GM12892 (cell line): ENCODE measurements around the gene DRC7.

Experiments
- POLR2A ChIP-seq: IDR thresholded peaks from 2 replicates; pipeline ENCODE4 v1.6.1; 2011; ENCODE audit warnings: low read depth, low read length, control low read depth
- POLR2AphosphoS5 ChIP-seq: IDR thresholded peaks from 2 replicates; pipeline ENCODE4 v1.6.1; 2011; ENCODE audit warnings: low read depth, low read length, control low read depth
- TAF1 ChIP-seq: IDR thresholded peaks from 2 replicates; pipeline ENCODE4 v1.6.1; 2011; ENCODE audit warnings: low read depth, mild to moderate bottlenecking, control low read depth, low read length, borderline replicate concordance

DNA sequence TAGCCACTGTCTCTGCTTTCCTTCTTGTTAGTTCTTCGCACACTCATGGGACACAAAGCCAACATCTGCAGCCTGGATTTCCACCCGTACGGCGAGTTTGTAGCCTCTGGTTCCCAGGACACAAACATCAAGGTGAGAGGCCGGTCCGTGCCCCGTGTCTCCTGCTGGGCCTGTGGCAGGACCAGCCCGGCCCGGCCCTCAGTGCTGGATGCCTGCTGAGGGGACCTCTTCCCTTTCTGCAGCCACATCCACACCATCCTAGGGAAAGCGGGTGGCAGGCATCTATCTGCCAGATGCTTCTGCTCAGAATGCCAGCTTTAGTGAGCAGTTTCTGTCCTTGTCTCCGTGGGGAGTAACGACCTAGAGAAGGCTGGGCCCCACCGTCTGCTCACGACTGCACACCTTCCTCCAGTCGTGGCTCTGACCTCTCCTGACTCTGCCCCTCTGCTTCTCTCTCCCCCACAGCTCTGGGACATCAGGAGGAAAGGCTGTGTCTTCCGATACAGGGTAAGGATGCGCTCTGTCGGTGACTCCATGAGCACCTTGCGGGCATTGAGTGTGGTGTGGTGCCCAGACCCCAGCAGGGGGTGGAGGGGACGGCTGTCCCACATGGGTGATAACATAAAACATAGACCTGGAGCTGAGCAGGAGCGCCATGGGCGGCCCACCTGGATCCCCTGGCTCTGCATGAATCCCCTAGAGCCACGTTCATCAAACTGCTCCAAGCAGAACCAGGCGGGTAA, 56.4 kb downstream of the DRC7 start:
- TF ChIP-seq POLR2AphosphoS5 (no peak), POLR2A (no peak), TAF1 (no peak)
